HepG2 (cell line): ENCODE results near the gene SMAD3. TPM values are rescaled to one million over a fixed set of nuclear protein-coding genes. Genes with fewer than 3 reads are reported as not detected.

ENCODE experiments used
- CCAR2 ChIP-seq: fragments of 200-400 bp; formaldehyde crosslinking; optimal IDR thresholded peaks from 2 replicates; pipeline ENCODE3; 2018; ENCODE audit warnings: low read depth, mild to moderate bottlenecking, low read length, moderate library complexity
- CHD4 ChIP-seq: fragments of 200-600 bp; sonication (generic); IDR thresholded peaks from 2 replicates; pipeline ENCODE4 v1.7.0; 2017; ENCODE audit warnings: mild to moderate bottlenecking, low read length, borderline replicate concordance
- HNRNPL ChIP-seq: fragments of 200-400 bp; formaldehyde crosslinking; IDR thresholded peaks from 2 replicates; pipeline ENCODE4 v1.6.1; 2017; ENCODE audit warnings: mild to moderate bottlenecking, low read depth, low read length
- IKZF1 ChIP-seq: fragments of 450-650 bp; IDR thresholded peaks from 2 replicates; pipeline ENCODE4 v1.7.1; 2016
- KDM5B ChIP-seq: sonication (generic); formaldehyde crosslinking; IDR thresholded peaks from 2 replicates; pipeline ENCODE4 v1.4.0; 2020; ENCODE audit warnings: missing genetic modification reagents, mild to moderate bottlenecking, borderline replicate concordance
- NBN ChIP-seq: fragments of 450-650 bp; conservative IDR thresholded peaks from 2 replicates; pipeline ENCODE4 v1.6.1; 2017
- PAWR ChIP-seq: sonication (generic); formaldehyde crosslinking; IDR thresholded peaks from 2 replicates; pipeline ENCODE4 v1.4.0; 2020; ENCODE audit warnings: missing genetic modification reagents, mild to moderate bottlenecking, borderline replicate concordance
- SALL2 ChIP-seq: sonication (generic); formaldehyde crosslinking; IDR thresholded peaks from 2 replicates; pipeline ENCODE4 v1.8.1; 2023; ENCODE audit warnings: mild to moderate bottlenecking, missing genetic modification reagents, inconsistent platforms
- SMYD3 ChIP-seq: sonication (generic); formaldehyde crosslinking; IDR thresholded peaks from 2 replicates; pipeline ENCODE4 v1.8.1; 2023; ENCODE audit warnings: mild to moderate bottlenecking, missing genetic modification reagents
- SRY ChIP-seq: sonication (generic); formaldehyde crosslinking; IDR thresholded peaks from 2 replicates; pipeline ENCODE4 v1.8.0; 2022; ENCODE audit warnings: mild to moderate bottlenecking, missing genetic modification reagents
- STAT5B ChIP-seq: sonication (generic); formaldehyde crosslinking; IDR thresholded peaks from 2 replicates; pipeline ENCODE4 v1.4.0; 2020; ENCODE audit warnings: missing genetic modification reagents
- THAP11 ChIP-seq: IDR thresholded peaks from 2 replicates; pipeline ENCODE4 v1.6.1; 2016; ENCODE audit warnings: missing biosample characterization, missing genetic modification reagents
- YY1 ChIP-seq: IDR thresholded peaks from 2 replicates; pipeline ENCODE4 v1.6.1; 2011; ENCODE audit warnings: low read length, low read depth, moderate library complexity, mild to moderate bottlenecking; ENCODE audit not compliant: insufficient read depth, insufficient replicate concordance
- ZBTB20 ChIP-seq: sonication (generic); formaldehyde crosslinking; IDR thresholded peaks from 2 replicates; pipeline ENCODE4 v1.8.1; 2023; ENCODE audit warnings: missing genetic modification reagents, low read depth, mild to moderate bottlenecking, borderline replicate concordance
- ZBTB33 ChIP-seq: sonication (generic); formaldehyde crosslinking; IDR thresholded peaks from 2 replicates; pipeline ENCODE4 v1.4.0; 2020; ENCODE audit warnings: missing genetic modification reagents
- ZNF343 ChIP-seq: sonication (generic); formaldehyde crosslinking; IDR thresholded peaks from 2 replicates; pipeline ENCODE4 v1.4.0; 2020; ENCODE audit warnings: mild to moderate bottlenecking, missing genetic modification reagents
- ZNF580 ChIP-seq: IDR thresholded peaks from 2 replicates; pipeline ENCODE4 v1.6.1; 2016; ENCODE audit warnings: low read depth, borderline replicate concordance
- polyA plus RNA-seq, 8 experiments: library from polyadenylated mRNA; depleted of rRNA in 3 of 8; stranded (reverse) in 7 of 8; unstranded in 1 of 8; fragments of >200 nt; fragmentation: Illumina TruSeq in 4 of 8; extraction: Trizol in 4 of 8; gene quantifications; 2 replicates each; pipeline versions ENCODE4 v1.2.1 to v1.2.3, GENCODE V29; 2011 to 2016; ENCODE audit warnings: low read depth in 4 of 8, missing spikeins in 1 of 8, mixed read lengths in 1 of 8; ENCODE audit not compliant: insufficient read depth in 1 of 8
- total RNA-seq, 5 experiments: library from RNA; depleted of rRNA; stranded (reverse); fragments of >200 nt; fragmentation: Illumina TruSeq; extraction: Trizol; gene quantifications; 2 replicates each; pipeline ENCODE4 v1.2.3, GENCODE V29; 2016; ENCODE audit warnings: low read depth in 1 of 5
- TF ChIP-seq, protein P1 (sequence below): IDR thresholded peaks from 2 replicates; pipeline ENCODE4 v1.6.1; 2012; ENCODE audit warnings: low read length, improper control_type of control experiment
- TF ChIP-seq, protein P2 (sequence below): sonication (generic); formaldehyde crosslinking; IDR thresholded peaks from 2 replicates; pipeline ENCODE4 v1.5.1; 2020; ENCODE audit warnings: missing genetic modification reagents, mild to moderate bottlenecking, borderline replicate concordance
- TF ChIP-seq, protein P3 (sequence below): sonication (generic); IDR thresholded peaks from 2 replicates; pipeline ENCODE4 v1.6.1; 2016; ENCODE audit warnings: low read depth, borderline replicate concordance
- TF ChIP-seq, protein P4 (sequence below): sonication (generic); formaldehyde crosslinking; IDR thresholded peaks from 2 replicates; pipeline ENCODE4 v1.8.1; 2023; ENCODE audit warnings: mild to moderate bottlenecking, missing genetic modification reagents, borderline replicate concordance

The SMAD3 gene
- total and polyA plus RNA-seq, 2 of the 13 experiments (the other 11 are each of a cell fraction or from before 2014, with no cell fraction given) = 8.6 to 56.3 TPM

- TF ChIP-seq CCAR2 (no peak), THAP11 (CRISPR knock-in tag) (no peak; the same call in 1 of the 2 replicates), STAT5B (CRISPR knock-in tag) (no peak), KDM5B (no peak), ZNF343 (CRISPR knock-in tag) (no peak), SRY (CRISPR knock-in tag) (peak; percentile 86), IKZF1 (no peak), SMYD3 (CRISPR knock-in tag) (no peak), YY1 (peak; percentile 2), HNRNPL (0 out of 2 replicates have a peak, but pooled peaks have one; percentile 31), ZBTB33 (CRISPR knock-in tag) (no peak), CHD4 (no peak), ZNF580 (CRISPR knock-in tag) (no peak; the same call in 1 of the 2 replicates), PAWR (CRISPR knock-in tag) (no peak; the same call in 1 of the 2 replicates), SALL2 (CRISPR knock-in tag) (no peak), ZBTB20 (no peak), NBN (no peak)
- TF ChIP-seq, protein P1, sequence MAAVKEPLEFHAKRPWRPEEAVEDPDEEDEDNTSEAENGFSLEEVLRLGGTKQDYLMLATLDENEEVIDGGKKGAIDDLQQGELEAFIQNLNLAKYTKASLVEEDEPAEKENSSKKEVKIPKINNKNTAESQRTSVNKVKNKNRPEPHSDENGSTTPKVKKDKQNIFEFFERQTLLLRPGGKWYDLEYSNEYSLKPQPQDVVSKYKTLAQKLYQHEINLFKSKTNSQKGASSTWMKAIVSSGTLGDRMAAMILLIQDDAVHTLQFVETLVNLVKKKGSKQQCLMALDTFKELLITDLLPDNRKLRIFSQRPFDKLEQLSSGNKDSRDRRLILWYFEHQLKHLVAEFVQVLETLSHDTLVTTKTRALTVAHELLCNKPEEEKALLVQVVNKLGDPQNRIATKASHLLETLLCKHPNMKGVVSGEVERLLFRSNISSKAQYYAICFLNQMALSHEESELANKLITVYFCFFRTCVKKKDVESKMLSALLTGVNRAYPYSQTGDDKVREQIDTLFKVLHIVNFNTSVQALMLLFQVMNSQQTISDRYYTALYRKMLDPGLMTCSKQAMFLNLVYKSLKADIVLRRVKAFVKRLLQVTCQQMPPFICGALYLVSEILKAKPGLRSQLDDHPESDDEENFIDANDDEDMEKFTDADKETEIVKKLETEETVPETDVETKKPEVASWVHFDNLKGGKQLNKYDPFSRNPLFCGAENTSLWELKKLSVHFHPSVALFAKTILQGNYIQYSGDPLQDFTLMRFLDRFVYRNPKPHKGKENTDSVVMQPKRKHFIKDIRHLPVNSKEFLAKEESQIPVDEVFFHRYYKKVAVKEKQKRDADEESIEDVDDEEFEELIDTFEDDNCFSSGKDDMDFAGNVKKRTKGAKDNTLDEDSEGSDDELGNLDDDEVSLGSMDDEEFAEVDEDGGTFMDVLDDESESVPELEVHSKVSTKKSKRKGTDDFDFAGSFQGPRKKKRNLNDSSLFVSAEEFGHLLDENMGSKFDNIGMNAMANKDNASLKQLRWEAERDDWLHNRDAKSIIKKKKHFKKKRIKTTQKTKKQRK = no peak
- TF ChIP-seq, protein P2, sequence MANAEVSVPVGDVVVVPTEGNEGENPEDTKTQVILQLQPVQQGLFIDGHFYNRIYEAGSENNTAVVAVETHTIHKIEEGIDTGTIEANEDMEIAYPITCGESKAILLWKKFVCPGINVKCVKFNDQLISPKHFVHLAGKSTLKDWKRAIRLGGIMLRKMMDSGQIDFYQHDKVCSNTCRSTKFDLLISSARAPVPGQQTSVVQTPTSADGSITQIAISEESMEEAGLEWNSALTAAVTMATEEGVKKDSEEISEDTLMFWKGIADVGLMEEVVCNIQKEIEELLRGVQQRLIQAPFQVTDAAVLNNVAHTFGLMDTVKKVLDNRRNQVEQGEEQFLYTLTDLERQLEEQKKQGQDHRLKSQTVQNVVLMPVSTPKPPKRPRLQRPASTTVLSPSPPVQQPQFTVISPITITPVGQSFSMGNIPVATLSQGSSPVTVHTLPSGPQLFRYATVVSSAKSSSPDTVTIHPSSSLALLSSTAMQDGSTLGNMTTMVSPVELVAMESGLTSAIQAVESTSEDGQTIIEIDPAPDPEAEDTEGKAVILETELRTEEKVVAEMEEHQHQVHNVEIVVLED (CRISPR knock-in tag) = no peak
- TF ChIP-seq, protein P3, sequence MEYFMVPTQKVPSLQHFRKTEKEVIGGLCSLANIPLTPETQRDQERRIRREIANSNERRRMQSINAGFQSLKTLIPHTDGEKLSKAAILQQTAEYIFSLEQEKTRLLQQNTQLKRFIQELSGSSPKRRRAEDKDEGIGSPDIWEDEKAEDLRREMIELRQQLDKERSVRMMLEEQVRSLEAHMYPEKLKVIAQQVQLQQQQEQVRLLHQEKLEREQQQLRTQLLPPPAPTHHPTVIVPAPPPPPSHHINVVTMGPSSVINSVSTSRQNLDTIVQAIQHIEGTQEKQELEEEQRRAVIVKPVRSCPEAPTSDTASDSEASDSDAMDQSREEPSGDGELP = 0 out of 2 replicates have a peak, but pooled peaks have one; percentile 25
- TF ChIP-seq, protein P4, sequence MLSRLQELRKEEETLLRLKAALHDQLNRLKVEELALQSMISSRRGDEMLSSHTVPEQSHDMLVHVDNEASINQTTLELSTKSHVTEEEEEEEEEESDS (CRISPR knock-in tag) = no peak
These were observed 533 bp upstream of the SMAD3 start (continued) for GRCh38 chr15:67064607-67065530.
